ENCODE data around the gene GALK1. TPM values are rescaled to one million over a fixed set of nuclear protein-coding genes. Genes with fewer than 3 reads are reported as not detected.
"Not testable (repeated sequence)": the region's sequence is repeated elsewhere in the genome, so short reads cannot be mapped to it uniquely, and the experiment has no call there.

GALK1 gene
- total RNA-seq, 1 donor from 2014 or later: 33.0 TPM

DNA sequence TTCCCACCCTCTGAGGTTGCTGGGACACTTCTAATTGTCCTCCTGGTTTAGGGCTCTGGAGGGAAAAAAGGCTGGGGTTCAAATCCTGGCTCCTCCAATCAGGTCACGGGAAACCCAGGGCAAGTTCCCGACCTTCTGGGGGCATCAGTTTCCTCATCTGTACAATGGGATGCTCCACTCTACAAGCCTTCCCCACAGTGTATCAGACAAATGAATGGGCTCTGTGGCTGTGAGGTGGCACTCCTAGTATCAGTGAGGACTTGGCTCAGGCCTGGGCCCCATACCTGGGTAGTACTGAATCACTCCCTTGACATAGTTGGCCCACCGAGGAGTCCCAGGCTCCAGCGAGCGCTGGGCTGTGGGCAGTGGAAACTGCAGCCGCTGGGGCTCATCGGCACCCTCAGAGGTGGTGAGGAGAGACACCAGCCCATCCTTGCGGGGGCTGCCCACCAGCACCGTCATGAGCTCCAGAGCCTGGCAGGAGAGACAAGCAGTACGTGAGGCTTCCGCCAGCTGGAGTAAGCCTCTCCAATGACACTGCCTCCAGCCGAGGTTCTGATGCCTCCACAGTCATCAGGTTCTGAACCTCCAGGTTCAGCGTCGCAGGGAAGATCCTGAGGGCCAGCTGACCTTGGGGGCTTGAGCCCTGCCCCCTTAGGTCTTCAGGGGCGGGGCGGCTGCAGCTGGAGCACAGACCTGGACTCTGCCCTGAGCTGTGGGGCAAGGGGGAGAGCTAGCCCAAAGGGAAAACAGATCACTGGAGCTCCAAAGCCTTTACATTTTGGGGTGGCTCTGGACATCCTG lies 1.2 kb downstream of the GALK1 start:
- Mint-ChIP-seq H3K27me3 (no peaks in the 10 kb centered on the region), H3K36me3 (no peaks in the 10 kb centered on the region), H3K4me1 (ENCODE audit: unreplicated experiment) (no peaks in the 10 kb centered on the region), H3K27ac (peak overlapping the region; percentile 29), H3K4me3 (peak overlapping the region; percentile 78), H3K9me3 (no peaks in the 10 kb centered on the region)
- no peak for DNase-seq (ENCODE audit: extremely low spot score, unreplicated experiment)
- TF ChIP-seq, protein P1, sequence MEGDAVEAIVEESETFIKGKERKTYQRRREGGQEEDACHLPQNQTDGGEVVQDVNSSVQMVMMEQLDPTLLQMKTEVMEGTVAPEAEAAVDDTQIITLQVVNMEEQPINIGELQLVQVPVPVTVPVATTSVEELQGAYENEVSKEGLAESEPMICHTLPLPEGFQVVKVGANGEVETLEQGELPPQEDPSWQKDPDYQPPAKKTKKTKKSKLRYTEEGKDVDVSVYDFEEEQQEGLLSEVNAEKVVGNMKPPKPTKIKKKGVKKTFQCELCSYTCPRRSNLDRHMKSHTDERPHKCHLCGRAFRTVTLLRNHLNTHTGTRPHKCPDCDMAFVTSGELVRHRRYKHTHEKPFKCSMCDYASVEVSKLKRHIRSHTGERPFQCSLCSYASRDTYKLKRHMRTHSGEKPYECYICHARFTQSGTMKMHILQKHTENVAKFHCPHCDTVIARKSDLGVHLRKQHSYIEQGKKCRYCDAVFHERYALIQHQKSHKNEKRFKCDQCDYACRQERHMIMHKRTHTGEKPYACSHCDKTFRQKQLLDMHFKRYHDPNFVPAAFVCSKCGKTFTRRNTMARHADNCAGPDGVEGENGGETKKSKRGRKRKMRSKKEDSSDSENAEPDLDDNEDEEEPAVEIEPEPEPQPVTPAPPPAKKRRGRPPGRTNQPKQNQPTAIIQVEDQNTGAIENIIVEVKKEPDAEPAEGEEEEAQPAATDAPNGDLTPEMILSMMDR (conservative IDR thresholded peaks at IDR 0.05): no peak

DNA sequence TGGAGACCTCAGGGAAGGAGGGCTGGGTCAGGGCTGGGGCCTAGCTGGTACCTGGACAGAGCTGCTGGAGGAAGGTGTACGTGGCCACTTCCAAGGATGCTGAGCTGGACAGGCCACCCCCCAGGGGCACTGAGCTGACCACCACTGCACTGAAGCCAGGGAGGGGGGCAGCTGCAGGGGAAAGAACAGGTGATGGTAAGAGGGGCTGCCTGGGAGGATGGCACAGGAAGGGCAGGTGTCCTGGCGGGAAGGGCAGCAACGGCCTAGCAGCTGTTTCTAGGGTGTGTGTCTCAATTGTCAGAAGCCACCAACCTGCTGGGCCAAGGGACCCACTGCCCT lies 1.8 kb downstream of the GALK1 start:
- Mint-ChIP-seq H3K4me1 (ENCODE audit: unreplicated experiment) (no peaks in the 10 kb centered on the region), H3K9me3 (no peaks in the 10 kb centered on the region), H3K36me3 (no peaks in the 10 kb centered on the region), H3K4me3 (peak overlapping the region; percentile 20), H3K27me3 (no peaks in the 10 kb centered on the region), H3K27ac (no peak overlapping the region)
- no peak for DNase-seq (ENCODE audit: extremely low spot score, unreplicated experiment)
- TF ChIP-seq, protein P1 (conservative IDR thresholded peaks at IDR 0.05): no peak

DNA sequence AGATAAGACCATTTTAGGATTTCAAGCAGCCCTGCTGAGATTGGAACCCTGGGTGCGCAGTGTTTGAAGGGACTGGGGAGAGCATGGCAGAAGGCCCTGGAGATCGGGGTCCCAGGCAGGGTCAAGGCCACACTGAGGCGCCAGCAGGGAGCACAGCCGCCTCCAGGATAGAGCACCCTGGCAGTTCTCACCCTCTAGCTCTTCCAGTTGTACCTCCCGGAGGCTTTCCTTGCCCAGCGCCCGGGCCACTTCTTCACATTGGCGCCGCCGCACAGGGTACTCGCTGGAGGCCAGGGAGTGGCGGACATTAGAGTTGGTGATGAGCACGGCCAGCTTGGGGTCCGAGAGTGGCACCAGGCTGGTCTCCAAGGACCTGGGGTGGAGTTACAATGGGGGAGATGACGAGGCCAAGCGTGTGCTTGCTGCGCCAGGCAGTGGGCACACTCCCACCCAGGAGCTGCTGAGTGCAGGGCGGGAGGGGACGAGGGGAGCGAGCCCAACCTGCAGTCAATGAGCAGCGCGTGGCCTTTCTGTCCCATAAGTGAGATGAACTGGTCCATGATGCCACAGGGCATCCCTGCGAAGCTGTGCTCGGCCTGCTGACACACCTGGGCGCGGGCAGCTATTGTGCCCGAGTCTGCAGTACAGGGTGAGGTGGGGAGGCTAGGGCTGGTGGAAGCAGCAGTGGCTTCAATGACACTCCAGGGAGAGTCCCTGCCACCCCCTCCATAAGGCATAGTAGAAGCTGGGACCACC lies 2.3 kb downstream of the GALK1 start:
- no peak for DNase-seq (ENCODE audit: extremely low spot score, unreplicated experiment)
- Mint-ChIP-seq H3K4me1 (ENCODE audit: unreplicated experiment) (no peaks in the 10 kb centered on the region), H3K27ac (no peak overlapping the region), H3K27me3 (no peaks in the 10 kb centered on the region), H3K36me3 (no peaks in the 10 kb centered on the region), H3K9me3 (no peaks in the 10 kb centered on the region), H3K4me3 (peak overlapping the region; percentile 79)
- TF ChIP-seq, protein P1 (conservative IDR thresholded peaks at IDR 0.05): no peak

DNA sequence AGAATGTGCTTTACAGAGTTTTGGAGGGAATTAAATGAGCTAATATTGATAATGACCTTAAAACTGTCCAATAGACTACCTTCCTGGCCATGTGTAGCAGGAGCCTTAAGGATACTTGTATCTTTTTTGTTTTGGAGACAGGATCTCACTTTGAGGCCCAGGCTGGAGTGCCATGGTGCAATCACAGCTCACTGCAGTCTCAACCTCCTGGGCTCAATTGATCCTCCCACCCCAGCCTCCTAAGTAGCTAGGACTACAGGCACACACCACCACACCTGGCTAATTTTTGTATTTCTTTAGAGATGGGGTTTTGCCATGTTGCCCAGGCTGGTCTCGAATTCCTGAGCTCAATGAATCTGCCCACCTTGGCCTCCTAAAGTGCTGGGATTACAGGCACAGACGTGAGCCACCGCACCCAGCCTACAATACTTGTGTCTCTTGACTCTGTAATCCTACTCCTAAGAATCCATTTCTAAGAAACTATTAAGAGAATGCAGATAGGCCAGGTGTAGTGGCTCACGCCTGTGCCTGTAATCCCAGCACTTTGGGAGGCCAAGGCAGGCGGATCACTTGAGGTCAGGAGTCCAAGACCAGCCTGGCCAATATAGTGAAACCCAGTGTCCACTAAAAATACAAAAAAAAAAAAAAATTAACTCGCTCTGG lies 4.9 kb downstream of the GALK1 start:
- not testable (repeated sequence) for H3K27me3 Mint-ChIP-seq; H3K9me3 Mint-ChIP-seq; H3K27ac Mint-ChIP-seq; DNase-seq (ENCODE audit: extremely low spot score, unreplicated experiment); H3K4me1 Mint-ChIP-seq (ENCODE audit: unreplicated experiment); H3K4me3 Mint-ChIP-seq; H3K36me3 Mint-ChIP-seq

DNA sequence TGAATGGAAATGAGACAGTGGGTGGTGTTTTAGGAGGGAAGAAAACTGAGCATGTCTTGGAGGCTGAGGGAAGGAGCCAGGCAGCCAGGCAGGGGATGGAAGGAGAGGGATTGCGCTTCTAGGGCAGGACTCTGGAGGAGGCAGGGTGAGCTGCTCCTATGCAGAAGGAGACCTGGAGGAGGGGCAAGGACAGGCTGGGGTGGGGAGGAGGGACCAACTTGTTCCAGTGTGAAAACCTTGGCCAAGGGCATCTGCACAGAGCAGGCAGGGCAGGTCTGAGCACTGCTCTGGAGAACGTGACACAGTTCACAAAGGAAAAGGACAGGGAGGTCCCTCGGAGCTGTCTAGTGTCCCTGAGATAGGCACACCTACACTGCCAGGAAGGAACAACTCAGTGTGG lies 5.5 kb downstream of the GALK1 start:
- peaks cover 5% of the 10 kb centered on the region for H3K4me1 Mint-ChIP-seq (ENCODE audit: unreplicated experiment)

More for the DNA sequence above, 5.5 kb downstream of the GALK1 start:
- H3K9me3 Mint-ChIP-seq: no peaks in the 10 kb centered on the region
- no peak for DNase-seq (ENCODE audit: extremely low spot score, unreplicated experiment)
- no peaks in the 10 kb centered on the region for H3K27me3 Mint-ChIP-seq
- peak overlapping the region; percentile 62 for H3K27ac Mint-ChIP-seq
- TF ChIP-seq, protein P1 (conservative IDR thresholded peaks at IDR 0.05): no peak
- H3K36me3 Mint-ChIP-seq: no peaks in the 10 kb centered on the region
- no peak overlapping the region for H3K4me3 Mint-ChIP-seq
